ENCODE measurements around the gene TBPL1.
A peak's percentile ranks its signal among the peaks of the same experiment; 100 is the strongest.
"Not testable (repeated sequence)": the region's sequence is repeated elsewhere in the genome, so short reads cannot be mapped to it uniquely, and the experiment has no call there.

TBPL1 gene

GRCh38 chr6:133969285-133969920 lies 16.4 kb downstream of the TBPL1 start:
- no peak overlapping the region for H3K4me3 ChIP-seq (ENCODE audit: low read depth, low read length)
- no peak for DNase-seq (ENCODE audit: low read depth)

GRCh38 chr6:133969921-133970295 lies 16.9 kb downstream of the TBPL1 start:
- no peak overlapping the region for H3K4me3 ChIP-seq (ENCODE audit: low read depth, low read length)
- no peak for DNase-seq (ENCODE audit: low read depth)

- DNase-seq (ENCODE audit: low read depth): no peak
- H3K4me3 ChIP-seq (ENCODE audit: low read depth, low read length): no peak overlapping the region
Measured at GRCh38 chr6:133971861-133972260, 18.8 kb downstream of the TBPL1 start.

GRCh38 chr6:133972388-133972787 lies 19.4 kb downstream of the TBPL1 start:
- no peak for DNase-seq (ENCODE audit: low read depth)
- H3K4me3 ChIP-seq (ENCODE audit: low read depth, low read length): no peak overlapping the region

- no peak for DNase-seq (ENCODE audit: low read depth)
- no peak overlapping the region for H3K4me3 ChIP-seq (ENCODE audit: low read depth, low read length)
Measured at GRCh38 chr6:133973109-133973971, 20.3 kb downstream of the TBPL1 start.

GRCh38 chr6:133977983-133978895 lies 25.2 kb downstream of the TBPL1 start:
- no peak overlapping the region for H3K4me3 ChIP-seq (ENCODE audit: low read depth, low read length)
- no peak for DNase-seq (ENCODE audit: low read depth)

GRCh38 chr6:133978896-133979240 lies 25.8 kb downstream of the TBPL1 start:
- no peak overlapping the region for H3K4me3 ChIP-seq (ENCODE audit: low read depth, low read length)
- DNase-seq (ENCODE audit: low read depth): no peak

GRCh38 chr6:133979269-133979963 lies 26.4 kb downstream of the TBPL1 start:
- DNase-seq (ENCODE audit: low read depth); H3K4me3 ChIP-seq (ENCODE audit: low read depth, low read length): not testable (repeated sequence)

- H3K4me3 ChIP-seq (ENCODE audit: low read depth, low read length): no peak overlapping the region
- no peak for DNase-seq (ENCODE audit: low read depth)
Measured at GRCh38 chr6:133980168-133980567, 27.1 kb downstream of the TBPL1 start.

- no peak overlapping the region for H3K4me3 ChIP-seq (ENCODE audit: low read depth, low read length)
- DNase-seq (ENCODE audit: low read depth): no peak
Measured at GRCh38 chr6:133983099-133983939, 30.3 kb downstream of the TBPL1 start.

- DNase-seq (ENCODE audit: low read depth): no peak
- no peak overlapping the region for H3K4me3 ChIP-seq (ENCODE audit: low read depth, low read length)
Measured at GRCh38 chr6:133985970-133986369, 32.9 kb downstream of the TBPL1 start.

GRCh38 chr6:133986942-133987341 lies 33.9 kb downstream of the TBPL1 start:
- no peak for DNase-seq (ENCODE audit: low read depth)
- no peak overlapping the region for H3K4me3 ChIP-seq (ENCODE audit: low read depth, low read length)

GRCh38 chr6:133989525-133989924 lies 36.5 kb downstream of the TBPL1 start:
- DNase-seq (ENCODE audit: low read depth): no peak
- no peak overlapping the region for H3K4me3 ChIP-seq (ENCODE audit: low read depth, low read length)

GRCh38 chr6:133990321-133990720 lies 37.3 kb downstream of the TBPL1 start:
- H3K4me3 ChIP-seq (ENCODE audit: low read depth, low read length): no peak overlapping the region
- no peak for DNase-seq (ENCODE audit: low read depth)

- H3K4me3 ChIP-seq (ENCODE audit: low read depth, low read length): no peak overlapping the region
Measured at GRCh38 chr6:133991096-133991593, 38.1 kb downstream of the TBPL1 start.

GRCh38 chr6:133992992-133993680 lies 40.1 kb downstream of the TBPL1 start:
- DNase-seq (ENCODE audit: low read depth): no peak
- H3K4me3 ChIP-seq (ENCODE audit: low read depth, low read length): no peak overlapping the region

More at GRCh38 chr6:133991096-133991593, 38.1 kb downstream of the TBPL1 start:
- DNase-seq (ENCODE audit: low read depth): peak; percentile 61

GRCh38 chr6:133995296-133995695 lies 42.3 kb downstream of the TBPL1 start:
- no peak for DNase-seq (ENCODE audit: low read depth)
- no peak overlapping the region for H3K4me3 ChIP-seq (ENCODE audit: low read depth, low read length)

- no peak for DNase-seq (ENCODE audit: low read depth)
- no peak overlapping the region for H3K4me3 ChIP-seq (ENCODE audit: low read depth, low read length)
Measured at GRCh38 chr6:133995758-133996157, 42.7 kb downstream of the TBPL1 start.

Data from skeletal muscle cell (primary cell).